GM10266 (cell line): ENCODE results near the gene EGFLAM.

ENCODE experiments used
- DNase-seq: peaks from one replicate; pipeline ENCODE4 v3.0.0; 2012; ENCODE audit errors: extremely low spot score
- TF ChIP-seq, protein P1 (sequence below): IDR thresholded peaks from 2 replicates; pipeline ENCODE4 v1.5.1; 2012; ENCODE audit warnings: mild to moderate bottlenecking, low read depth; ENCODE audit not compliant: control insufficient read depth, insufficient read depth; ENCODE audit errors: missing control alignments

EGFLAM gene

GRCh38 chr5:38258319-38259061 lies at the start of gene EGFLAM:
EGFLAM (plus strand) TSS chr5:38258559; CDS start chr5:38258755, 196 bp downstream.
- no peak for DNase-seq
- TF ChIP-seq, protein P1, sequence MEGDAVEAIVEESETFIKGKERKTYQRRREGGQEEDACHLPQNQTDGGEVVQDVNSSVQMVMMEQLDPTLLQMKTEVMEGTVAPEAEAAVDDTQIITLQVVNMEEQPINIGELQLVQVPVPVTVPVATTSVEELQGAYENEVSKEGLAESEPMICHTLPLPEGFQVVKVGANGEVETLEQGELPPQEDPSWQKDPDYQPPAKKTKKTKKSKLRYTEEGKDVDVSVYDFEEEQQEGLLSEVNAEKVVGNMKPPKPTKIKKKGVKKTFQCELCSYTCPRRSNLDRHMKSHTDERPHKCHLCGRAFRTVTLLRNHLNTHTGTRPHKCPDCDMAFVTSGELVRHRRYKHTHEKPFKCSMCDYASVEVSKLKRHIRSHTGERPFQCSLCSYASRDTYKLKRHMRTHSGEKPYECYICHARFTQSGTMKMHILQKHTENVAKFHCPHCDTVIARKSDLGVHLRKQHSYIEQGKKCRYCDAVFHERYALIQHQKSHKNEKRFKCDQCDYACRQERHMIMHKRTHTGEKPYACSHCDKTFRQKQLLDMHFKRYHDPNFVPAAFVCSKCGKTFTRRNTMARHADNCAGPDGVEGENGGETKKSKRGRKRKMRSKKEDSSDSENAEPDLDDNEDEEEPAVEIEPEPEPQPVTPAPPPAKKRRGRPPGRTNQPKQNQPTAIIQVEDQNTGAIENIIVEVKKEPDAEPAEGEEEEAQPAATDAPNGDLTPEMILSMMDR: no peak

DNA sequence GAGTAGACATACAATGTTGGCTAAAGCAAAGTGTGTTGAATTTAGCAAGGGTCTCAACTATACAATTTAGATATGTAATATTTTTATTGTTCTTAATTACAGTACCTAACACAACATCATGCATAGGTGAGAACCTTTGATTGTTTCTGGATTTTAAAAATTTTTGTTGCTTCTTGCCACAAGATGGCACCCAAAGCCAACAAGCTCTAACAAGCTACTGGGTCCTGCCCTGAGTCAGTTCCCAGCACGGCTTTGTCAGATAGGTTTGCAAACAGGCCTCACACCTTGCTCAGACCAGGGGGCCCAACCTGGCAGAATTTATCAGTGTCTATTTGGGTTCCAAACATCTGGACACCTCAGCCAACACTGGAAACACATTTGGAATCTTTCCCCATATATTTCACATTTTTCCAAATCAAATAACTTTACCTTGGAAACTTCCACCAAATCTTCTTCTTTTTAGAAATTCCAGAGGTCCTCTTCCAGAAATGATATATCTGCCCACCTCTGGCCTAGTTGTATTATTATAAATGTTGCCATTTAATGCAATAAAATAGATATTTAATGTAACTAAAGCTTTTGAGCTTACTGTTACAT lies 49.5 kb upstream of the EGFLAM start:
- TF ChIP-seq, protein P1: peak; percentile 39
- no peak for DNase-seq

GRCh38 chr5:38210676-38211353 lies 47.5 kb upstream of the EGFLAM start:
- DNase-seq: no peak
- TF ChIP-seq, protein P1: no peak

DNA sequence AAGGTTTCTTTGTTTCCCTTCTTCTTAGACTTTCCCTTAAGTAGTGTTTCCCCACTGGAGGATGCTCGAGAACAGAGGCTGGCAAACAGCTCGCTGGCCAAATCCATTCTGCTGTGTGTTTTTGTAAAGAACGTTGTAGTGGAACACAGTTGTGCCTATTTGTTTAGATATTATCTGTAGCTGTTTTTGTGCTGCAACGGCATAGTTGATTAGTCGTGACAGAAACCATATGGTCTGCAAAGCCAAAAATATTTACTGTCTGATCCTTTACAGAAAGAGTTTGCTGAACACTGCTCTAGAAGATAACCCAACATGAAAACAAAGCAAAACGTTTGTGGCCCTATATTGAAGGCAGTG lies 47.0 kb upstream of the EGFLAM start:
- no peak for DNase-seq
- TF ChIP-seq, protein P1: no peak

- TF ChIP-seq, protein P1: no peak
Observed at GRCh38 chr5:38212307-38212706, 46.1 kb upstream of the EGFLAM start.

GRCh38 chr5:38226091-38226490 lies 32.3 kb upstream of the EGFLAM start:
- DNase-seq: no peak
- TF ChIP-seq, protein P1: no peak

More at GRCh38 chr5:38212307-38212706, 46.1 kb upstream of the EGFLAM start:
- no peak for DNase-seq

DNA sequence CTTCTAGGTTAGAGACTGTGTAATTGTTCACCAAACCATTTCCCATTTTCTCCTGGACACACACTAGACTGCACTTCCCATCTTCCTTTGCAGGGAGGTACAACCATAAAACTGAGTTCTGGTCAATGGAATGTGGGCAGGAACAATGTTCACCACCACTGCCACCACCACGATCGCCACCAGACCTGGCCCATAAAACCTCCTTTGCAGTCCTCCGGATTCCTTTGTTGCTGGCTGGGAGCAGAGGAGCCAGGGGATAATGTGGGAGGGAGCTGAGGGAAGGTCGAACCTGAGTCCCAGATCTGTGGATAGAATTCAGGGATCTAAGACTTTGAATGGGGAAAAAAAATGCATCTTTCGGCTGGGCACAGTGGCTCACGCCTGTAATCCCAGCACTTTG lies 29.4 kb upstream of the EGFLAM start:
- TF ChIP-seq, protein P1: no peak
- DNase-seq: no peak
